ENCODE results near the gene TUBGCP3. TPM values are rescaled to one million over a fixed set of nuclear protein-coding genes. Genes with fewer than 3 reads are reported as not detected.

TUBGCP3 gene
- total RNA-seq, 1 experiment from 2014 or later = 51.4 TPM

GRCh38 chr13:112569821-112570220, 18.1 kb downstream of the TUBGCP3 start:
- intact Hi-C loops (cut with micrococcal nuclease) = no loop called here
- Histone ChIP-seq H3K9ac (ENCODE audit: low read length) (no peak overlapping the region), H4K20me1 (ENCODE audit: insufficient read depth) (peaks cover 4% of the 10 kb centered on the region; the same call in 1 of the 2 replicates), H3K36me3 (ENCODE audit: control insufficient read depth in 1 of 2, insufficient read depth in 2 of 2, low read length in 2 of 2) (peaks cover 2 to 14% of the 10 kb centered on the region in 2 experiments; a peak in 3 of 4 replicates), H3K4me3 (replicated peaks in 1 of 2; ENCODE audit: low read depth in 1 of 2, low read length in 2 of 2) (no peak overlapping the region), H3K79me2 (ENCODE audit: insufficient read depth, low read length) (peaks cover 96% of the 10 kb centered on the region), H3K9me3 (ENCODE audit: control insufficient read depth in 1 of 2, insufficient read depth in 1 of 2, low read depth in 1 of 2, low read length in 2 of 2) (no peaks in the 10 kb centered on the region), H3K27me3 (ENCODE audit: insufficient read depth, low read length) (no peaks in the 10 kb centered on the region), H3K27ac (ENCODE audit: low read depth, low read length) (no peak overlapping the region), H3K4me2 (ENCODE audit: low read length) (no peak overlapping the region), H3K9me2 (ENCODE audit: insufficient read depth) (no peaks in the 10 kb centered on the region), H3K4me1 (ENCODE audit: control insufficient read depth in 1 of 2, insufficient read depth in 2 of 2, low read length in 2 of 2) (no peaks in the 10 kb centered on the region), H2AFZ (ENCODE audit: low read depth, low read length, poor library complexity, severe bottlenecking) (no peak overlapping the region)
- ChIA-PET POLR2A (no interaction called here), RAD21 (ENCODE audit: low non-redundant PET in 1 of 2, low total read pairs in 2 of 2, uncharacterized antibody in 2 of 2, unreplicated experiment in 2 of 2) (no interaction called here), CTCF (no interaction called here)
- ATAC-seq = no peak
- no peak for DNase-seq (ENCODE audit: low read depth, low spot score)
- no TSS peak for BruUV-seq (replicated peaks)
- TF ChIP-seq YY1 (IDR thresholded peaks at IDR 0.05; ENCODE audit: extremely low read depth, insufficient replicate concordance, low read depth, low read length) = no peak
- no peak for TF ChIP-seq SRF (IDR thresholded peaks at IDR 0.05; ENCODE audit: low read depth)
- TF ChIP-seq FOSL1 (IDR thresholded peaks at IDR 0.05; ENCODE audit: low read depth) = no peak
- TF ChIP-seq ELF1 (IDR thresholded peaks at IDR 0.05; ENCODE audit: borderline replicate concordance, low read depth) = no peak
- TF ChIP-seq SIN3A (IDR thresholded peaks at IDR 0.05; ENCODE audit: low read depth) = no peak
- no peak for TF ChIP-seq CEBPB (IDR thresholded peaks at IDR 0.05; ENCODE audit: low read depth)
- no peak for TF ChIP-seq ZFX (IDR thresholded peaks at IDR 0.05)
- TF ChIP-seq EZH2phosphoT487 (IDR thresholded peaks at IDR 0.05; ENCODE audit: borderline replicate concordance) = no peak
- no peak for TF ChIP-seq CTCF (IDR thresholded peaks at IDR 0.05 in 2 of 3, conservative IDR thresholded peaks at IDR 0.05 in 1 of 3; ENCODE audit: borderline replicate concordance in 1 of 3, insufficient read depth in 1 of 3, low read depth in 2 of 3, low read length in 2 of 3)
- TF ChIP-seq EGR1 (IDR thresholded peaks at IDR 0.05; ENCODE audit: low read depth) = no peak
- TF ChIP-seq REST (IDR thresholded peaks at IDR 0.05; ENCODE audit: low read depth) = no peak

All from HCT116 (cell line).